Lower leg skin (tissue), 4 donors: ENCODE data around the gene PKP4. TPM values are rescaled to one million over a fixed set of nuclear protein-coding genes. Genes with fewer than 3 reads are reported as not detected.
"Not testable (repeated sequence)": the region's sequence is repeated elsewhere in the genome, so short reads cannot be mapped to it uniquely, and the experiment has no call there.

ENCODE experiments used
- DNase-seq, 2 donors: peaks; one replicate each; pipeline ENCODE4 v3.0.0-alpha.2; 2019; ENCODE audit warnings: low spot score in 2 of 2
- H3K4me3 ChIP-seq: fragments of 200-600 bp; sonication (generic); 2 replicates; pipeline ENCODE4 v1.5.1; 2017; ENCODE audit warnings: mild to moderate bottlenecking, low read depth; ENCODE audit not compliant: poor library complexity, severe bottlenecking
- CTCF ChIP-seq, 3 donors: fragments of 450-650 bp; IDR thresholded peaks; one replicate each; pipeline ENCODE4 v1.5.1; 2016; ENCODE audit warnings: antibody characterized with exemption in 3 of 3, mild to moderate bottlenecking in 3 of 3, moderate library complexity in 2 of 3
- POLR2A ChIP-seq, 2 donors: fragments of 450-650 bp; IDR thresholded peaks; one replicate each; pipeline ENCODE4 v1.6.1; 2016 to 2017; ENCODE audit warnings: antibody characterized with exemption in 2 of 2, mild to moderate bottlenecking in 1 of 2, moderate library complexity in 1 of 2
- WGBS, 2 donors: methylation state at CpG; one replicate each; pipeline ENCODE4 v1.1.5; 2018; 5-methylcytosine and 5-hydroxymethylcytosine counted together
- intact Hi-C: fragments of 100-400 bp; cut with DNase I; formaldehyde crosslinking; loops from one replicate; pipeline ENCODE4 v1.15.0; 2023; ENCODE audit warnings: low total_unique reads
- total RNA-seq, 4 donors: library from RNA; depleted of rRNA; stranded (reverse); fragments of >200 nt; gene quantifications; one replicate each; pipeline ENCODE4 v1.1.0, GENCODE V29; 2016

Gene PKP4
- total RNA-seq, 4 donors from 2014 or later: 28.0 to 71.0 (median 43.6) TPM

GRCh38 chr2:158413581-158413980 lies 43.2 kb upstream of the PKP4 start:
- intact Hi-C loops: no loop called here
- no peak overlapping the region for H3K4me3 ChIP-seq
- no peak for TF ChIP-seq POLR2A (IDR thresholded peaks at IDR 0.05)
- no peak for TF ChIP-seq CTCF (IDR thresholded peaks at IDR 0.05)
- WGBS, 2 donors: 42 to 51% methylated on average over 2 of the region's 2 CpGs
- no peak for DNase-seq

GRCh38 chr2:158414538-158414937 lies 42.2 kb upstream of the PKP4 start:
- no peak for DNase-seq
- H3K4me3 ChIP-seq: no peak overlapping the region
- intact Hi-C loops: no loop called here
- WGBS, 2 donors: 88 to 93% methylated on average over 1 of the region's 1 CpG
- TF ChIP-seq POLR2A (IDR thresholded peaks at IDR 0.05): no peak
- no peak for TF ChIP-seq CTCF (IDR thresholded peaks at IDR 0.05)

GRCh38 chr2:158432117-158432516 lies 24.6 kb upstream of the PKP4 start:
- no peak for TF ChIP-seq CTCF (IDR thresholded peaks at IDR 0.05)
- TF ChIP-seq POLR2A (IDR thresholded peaks at IDR 0.05): no peak
- no peak for DNase-seq
- intact Hi-C loops: no loop called here
- no peak overlapping the region for H3K4me3 ChIP-seq

GRCh38 chr2:158433716-158434115 lies 23.0 kb upstream of the PKP4 start:
- intact Hi-C loops: not testable (repeated sequence)
- 86 to 94% methylated on average over 13 of the region's 13 CpGs for WGBS, 2 donors

DNA sequence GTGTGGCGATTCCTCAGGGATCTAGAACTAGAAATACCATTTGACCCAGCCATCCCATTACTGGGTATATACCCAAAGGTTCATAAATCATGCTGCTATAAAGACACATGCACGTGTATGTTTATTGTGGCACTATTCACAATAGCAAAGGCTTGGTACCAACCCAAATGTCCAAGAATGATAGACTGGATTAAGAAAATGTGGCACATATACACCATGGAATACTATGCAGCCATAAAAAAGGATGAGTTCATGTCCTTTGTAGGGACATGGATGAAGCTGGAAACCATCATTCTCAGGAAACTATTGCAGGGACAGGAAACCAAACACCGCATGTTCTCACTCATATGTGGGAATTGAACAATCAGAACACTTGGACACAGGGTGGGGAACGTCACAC lies 17.7 kb upstream of the PKP4 start:
- WGBS, 2 donors: 90 to 96% methylated on average over 4 of the region's 4 CpGs
- intact Hi-C loops, H3K4me3 ChIP-seq, DNase-seq: not testable (repeated sequence)

More at GRCh38 chr2:158433716-158434115, 23.0 kb upstream of the PKP4 start:
- DNase-seq, H3K4me3 ChIP-seq: not testable (repeated sequence)

DNA sequence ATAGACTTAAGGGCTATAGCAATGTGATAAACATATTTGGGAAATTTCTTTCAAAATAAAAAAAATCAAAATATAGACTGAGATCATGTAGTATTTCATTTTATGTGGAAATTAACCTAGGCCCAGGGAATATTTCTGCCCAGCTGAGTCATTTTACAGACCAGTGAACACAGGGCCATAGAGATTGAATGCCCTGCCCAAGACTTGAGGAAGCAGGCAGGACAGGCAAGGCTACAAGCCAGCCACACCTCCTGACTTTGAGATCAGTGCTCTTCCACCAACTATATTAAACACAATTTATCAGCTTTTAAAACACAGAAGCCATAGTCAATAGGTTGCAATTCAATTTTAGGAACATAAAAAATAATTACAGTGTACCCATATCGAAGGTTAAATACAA lies 13.1 kb upstream of the PKP4 start:
- intact Hi-C loops: no loop called here
- TF ChIP-seq POLR2A (IDR thresholded peaks at IDR 0.05): no peak
- TF ChIP-seq CTCF (IDR thresholded peaks at IDR 0.05): no peak
- DNase-seq: no peak
- no peak overlapping the region for H3K4me3 ChIP-seq
- 94 to 96% methylated on average over 1 of the region's 1 CpG for WGBS, 2 donors

DNA sequence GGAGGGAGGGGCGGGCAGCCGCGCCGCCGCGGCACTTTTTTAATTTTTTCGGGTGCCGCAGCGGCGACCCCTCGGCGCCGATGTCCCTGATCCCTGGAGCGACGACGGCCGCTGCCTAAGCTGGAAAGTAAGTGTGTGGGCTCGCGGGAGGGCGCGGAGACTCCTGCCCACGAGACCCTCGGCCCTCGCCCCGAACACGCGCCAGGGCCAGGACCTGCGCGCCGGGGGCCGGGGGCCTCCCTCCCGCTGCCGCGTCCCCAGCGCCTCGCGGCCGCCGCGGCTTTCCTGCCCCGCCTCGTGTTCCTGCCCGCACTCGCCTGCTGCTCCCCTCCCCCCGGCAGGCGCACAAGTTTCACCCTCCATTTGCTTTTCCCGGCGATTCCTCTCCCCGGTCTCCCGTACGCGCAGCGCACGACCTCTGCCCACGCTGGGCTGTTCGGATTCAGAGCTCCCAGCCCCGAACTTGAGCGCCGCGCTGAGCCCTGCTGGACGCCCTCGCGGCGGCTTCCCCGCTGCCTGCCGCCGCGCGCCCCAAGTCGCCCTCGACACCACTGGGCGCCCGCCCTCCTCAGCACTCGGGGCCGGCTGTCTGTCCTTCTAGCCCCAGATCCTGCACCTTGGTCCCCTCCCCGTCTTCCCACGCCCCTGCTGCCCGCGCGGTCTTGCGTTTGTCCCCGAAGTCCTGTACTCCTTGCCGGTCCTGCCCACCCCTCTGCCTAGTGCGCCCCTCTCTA lies 507 bp downstream of the PKP4 start:
- WGBS, 2 donors: 0 to 1% methylated on average over 47 to 79 of the region's 84 CpGs
- peak overlapping the region; percentile 65 for H3K4me3 ChIP-seq
- DNase-seq: peak; percentile 32 to 91
- intact Hi-C loops: loop anchor here (10.0 kb wide), 1 partner anchor 288 kb away; no protein-coding TSS in a partner anchor
- TF ChIP-seq CTCF (IDR thresholded peaks at IDR 0.05) (no peak), POLR2A (IDR thresholded peaks at IDR 0.05) (no peak)
